ENCODE measurements around the gene ERVH48-1.
"Not testable (repeated sequence)": the region's sequence is repeated elsewhere in the genome, so short reads cannot be mapped to it uniquely, and the experiment has no call there.

Gene ERVH48-1

DNA sequence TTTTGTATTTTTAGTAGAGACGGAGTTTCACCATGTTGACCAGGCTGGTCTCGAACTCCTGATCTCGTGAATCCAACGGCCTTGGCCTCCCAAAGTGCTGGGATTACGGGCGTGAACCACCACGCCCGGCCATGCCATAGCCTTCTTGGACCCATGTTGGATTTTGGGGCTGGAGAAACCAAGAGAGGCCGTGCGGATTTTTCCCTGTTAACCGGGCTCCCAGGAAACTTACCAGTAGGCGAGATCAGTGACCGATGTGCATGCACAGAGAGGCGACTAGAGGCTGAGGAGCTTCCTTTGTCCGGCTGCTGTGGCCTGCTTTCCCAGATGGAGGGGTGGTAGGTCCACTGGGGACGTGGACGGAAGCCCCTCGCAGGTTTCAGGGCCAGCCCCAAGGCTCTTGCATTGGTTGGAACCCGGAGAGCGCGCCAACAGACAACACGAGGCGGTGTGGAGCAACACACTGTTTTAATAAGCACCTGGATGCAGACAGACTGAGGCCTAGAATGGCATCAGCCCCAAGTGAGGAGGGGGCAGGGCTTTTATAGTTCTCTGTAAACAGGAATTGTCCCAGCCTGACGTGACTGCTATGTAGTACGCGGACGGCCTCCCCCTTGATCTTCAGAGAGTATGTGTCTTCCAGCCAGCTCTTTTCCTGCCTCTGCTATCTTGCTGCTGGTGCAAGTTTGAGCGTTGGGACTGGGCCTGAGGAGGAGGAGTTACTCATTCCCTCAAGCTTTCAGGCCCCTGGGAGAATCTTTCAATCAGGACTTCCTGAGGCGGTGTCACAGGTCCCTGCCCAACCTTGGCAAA lies at the start of gene ERVH48-1:
TSS of gene ERVH48-1 (minus strand) at position 517 of the 813 bp plus-strand sequence. CDS start 6,624 bp downstream, outside the sequence.
- DNase-seq = peak; percentile 53

DNA sequence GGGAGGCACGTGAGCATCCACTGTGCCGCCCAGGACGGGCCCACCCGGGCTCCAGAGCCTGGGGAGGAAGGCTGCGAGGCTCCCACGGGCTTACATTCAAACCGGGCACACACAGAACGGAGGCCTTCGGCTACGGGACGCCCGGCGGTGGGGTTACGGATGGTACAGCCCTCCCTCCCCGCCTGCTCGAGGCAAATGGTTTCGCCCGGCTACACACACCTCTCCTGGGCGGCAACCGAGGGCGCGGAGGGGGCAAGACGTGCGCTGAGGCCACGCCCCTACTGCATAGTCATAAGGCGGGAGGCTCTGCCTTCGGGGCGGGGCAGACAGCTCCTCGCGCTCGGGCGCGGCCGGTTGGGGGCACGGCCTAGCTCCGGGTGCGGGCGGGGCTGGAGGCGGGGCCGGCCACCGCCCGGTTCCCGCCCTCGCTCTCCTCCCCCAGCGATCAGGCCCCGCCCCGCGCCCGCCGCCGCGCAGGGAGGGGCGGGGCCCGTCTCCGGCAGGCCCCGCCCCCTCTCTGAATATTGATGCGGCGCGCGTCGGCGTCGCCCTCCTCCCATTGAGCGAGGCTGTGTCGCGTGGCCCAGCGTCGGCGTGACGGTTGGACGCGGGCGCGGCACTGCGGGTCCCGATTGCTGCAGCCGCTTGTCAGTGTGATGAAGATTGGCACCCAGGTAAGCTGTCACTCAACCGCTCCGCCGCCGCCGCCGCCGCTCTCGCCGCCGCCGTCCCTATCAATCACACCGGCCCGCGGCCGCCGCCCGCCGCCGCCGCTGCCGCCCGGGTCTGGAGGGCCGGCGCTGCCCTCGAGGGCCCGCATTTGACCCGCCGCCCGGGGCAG lies 48.8 kb upstream of the ERVH48-1 start, which contains the start of gene PKNOX1:
TSS of gene PKNOX1 (plus strand) at position 572 of the 841 bp plus-strand sequence. CDS start 29,820 bp downstream, outside the sequence.
- peak; percentile 99 for DNase-seq

DNA sequence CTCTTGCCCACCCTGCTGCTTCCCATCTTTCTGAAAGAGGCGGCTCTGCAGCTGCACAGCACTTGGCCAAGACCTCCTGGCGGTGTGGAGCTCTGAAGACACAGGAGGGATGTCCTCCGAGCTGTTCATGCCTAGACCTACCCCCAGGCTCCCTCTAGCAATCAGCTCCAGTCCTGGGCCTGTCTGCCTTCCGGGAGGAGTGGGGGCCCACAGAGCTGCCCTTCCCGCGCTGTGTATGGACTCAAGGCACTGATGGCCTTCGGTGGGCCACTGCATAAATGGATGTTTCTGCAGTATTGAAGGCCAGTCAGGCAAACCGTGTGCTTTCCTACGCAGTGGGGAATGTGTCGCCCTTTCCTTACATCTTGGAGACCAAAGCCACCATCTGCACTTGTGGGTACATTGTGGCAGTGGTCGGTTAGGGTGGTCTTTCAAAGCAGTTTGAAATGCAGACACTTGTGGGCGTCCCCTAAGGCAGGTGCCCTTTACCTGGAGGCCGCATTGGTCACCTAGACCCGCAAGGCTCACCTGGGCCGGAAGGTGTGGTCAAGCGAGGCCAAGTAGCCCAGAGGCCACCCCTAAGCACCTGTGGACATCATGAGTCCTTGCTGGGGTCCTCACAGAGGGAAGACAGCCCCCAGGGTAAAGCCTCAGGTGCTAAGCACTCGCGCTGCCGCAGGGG lies 48.0 kb upstream of the ERVH48-1 start:
- DNase-seq = no peak

DNA sequence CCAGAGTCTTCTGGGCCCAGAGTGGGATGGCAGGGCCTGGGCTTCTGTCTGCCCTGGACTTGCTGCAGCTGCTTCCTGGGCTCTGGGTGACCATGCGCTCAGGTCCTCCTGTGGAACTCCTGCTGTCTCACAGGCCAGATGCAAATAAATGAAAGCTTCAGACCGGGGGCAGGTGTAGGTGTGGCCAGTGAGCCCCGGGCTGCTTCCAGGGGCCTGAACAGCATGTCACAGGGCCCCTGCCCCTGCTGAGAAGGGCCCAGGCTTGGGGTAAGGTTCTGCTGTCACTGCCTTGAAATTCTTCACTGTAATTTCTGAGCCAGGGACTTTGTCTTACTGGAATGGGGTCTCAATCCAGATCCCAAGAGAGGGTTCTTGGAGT lies 46.5 kb upstream of the ERVH48-1 start:
- DNase-seq = no peak

DNA sequence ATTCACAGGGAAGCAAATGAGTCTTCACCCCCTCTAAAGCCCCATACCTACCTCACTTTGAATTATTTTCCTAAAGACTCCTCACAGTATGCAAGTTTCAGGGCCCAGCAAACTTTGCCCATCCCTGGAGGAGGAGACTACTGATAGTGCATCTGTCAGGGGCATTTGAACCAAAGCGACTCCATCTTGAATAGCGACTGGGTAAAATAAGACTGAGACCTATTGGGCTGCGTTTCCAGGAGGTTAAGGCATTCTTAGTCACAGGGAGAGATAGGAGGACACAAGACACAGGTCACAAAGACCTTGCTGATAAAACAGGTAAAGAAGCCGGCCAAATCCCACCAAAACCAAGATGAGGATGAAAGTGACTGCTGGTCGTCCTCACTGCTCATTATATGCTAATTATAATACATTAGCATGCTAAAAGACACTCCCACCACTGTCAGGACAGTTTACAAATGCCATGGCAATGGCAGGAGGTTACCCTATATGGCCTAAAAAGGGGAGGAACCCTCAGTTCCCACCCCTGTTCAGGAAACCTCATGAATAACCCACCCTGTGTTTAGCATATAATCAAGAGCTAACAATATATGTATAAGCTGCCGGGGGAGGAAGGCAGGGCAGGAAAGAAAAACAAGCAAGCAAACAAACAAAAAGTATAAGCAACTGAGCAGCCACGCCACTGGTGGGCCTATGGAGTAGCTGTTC lies 45.7 kb upstream of the ERVH48-1 start:
- no peak for DNase-seq

DNA sequence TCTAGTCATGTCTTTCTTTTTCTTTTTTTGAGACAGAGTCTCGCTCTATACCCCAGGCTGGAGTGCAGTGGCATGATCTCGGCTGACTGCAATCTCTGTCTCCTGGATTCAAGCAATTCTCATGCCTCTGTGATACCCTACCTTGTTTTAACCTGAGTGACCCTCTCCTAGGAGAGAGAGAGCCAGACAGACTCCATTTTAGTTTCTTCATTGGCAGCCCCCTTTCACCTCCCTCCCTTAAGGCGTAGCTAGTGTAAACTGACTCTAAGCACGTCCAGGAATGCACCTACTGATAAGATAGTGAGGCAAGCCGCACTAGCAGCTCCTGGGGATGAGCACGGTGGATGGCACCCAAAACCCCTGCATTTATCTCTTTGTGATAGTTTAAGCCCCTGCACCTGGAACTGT lies 43.8 kb upstream of the ERVH48-1 start:
- DNase-seq = no peak

DNA sequence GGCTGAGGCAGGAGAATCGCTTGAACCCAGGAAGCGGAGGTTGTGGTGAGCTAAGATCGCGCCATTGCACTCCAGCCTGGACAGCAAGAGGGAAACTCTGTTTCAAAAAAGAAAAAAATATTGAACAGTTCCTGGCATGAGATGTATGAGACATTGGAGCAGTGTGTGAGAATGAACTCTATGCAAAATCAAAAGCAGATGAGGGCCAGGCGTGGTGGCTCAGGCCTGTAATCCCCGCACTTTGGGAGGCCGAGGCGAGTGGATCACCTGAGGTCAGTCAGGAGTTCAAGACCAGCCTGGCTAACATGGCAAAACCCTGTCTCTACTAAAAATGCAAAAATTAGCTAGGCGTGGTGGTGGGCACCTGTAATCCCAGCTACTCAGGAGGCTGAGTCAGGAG lies 42.2 kb upstream of the ERVH48-1 start:
- DNase-seq = not testable (repeated sequence)

DNA sequence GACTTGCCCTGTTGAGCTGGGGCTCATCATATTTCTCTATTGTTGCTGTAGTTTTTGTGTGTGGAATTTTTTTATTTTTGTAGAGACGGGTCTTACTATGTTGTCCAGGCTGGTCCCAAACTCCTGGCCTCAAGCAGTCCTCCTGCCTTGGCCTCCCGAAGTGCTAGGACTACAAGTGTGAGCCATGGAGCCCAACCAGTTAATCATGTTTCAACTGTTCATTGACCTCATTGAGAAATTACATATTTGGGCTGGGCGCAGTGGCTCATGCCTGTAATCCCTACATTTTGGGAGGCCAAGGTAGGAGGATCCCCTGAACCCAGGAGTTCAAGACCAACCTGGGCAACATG lies 39.8 kb upstream of the ERVH48-1 start:
- no peak for DNase-seq

DNA sequence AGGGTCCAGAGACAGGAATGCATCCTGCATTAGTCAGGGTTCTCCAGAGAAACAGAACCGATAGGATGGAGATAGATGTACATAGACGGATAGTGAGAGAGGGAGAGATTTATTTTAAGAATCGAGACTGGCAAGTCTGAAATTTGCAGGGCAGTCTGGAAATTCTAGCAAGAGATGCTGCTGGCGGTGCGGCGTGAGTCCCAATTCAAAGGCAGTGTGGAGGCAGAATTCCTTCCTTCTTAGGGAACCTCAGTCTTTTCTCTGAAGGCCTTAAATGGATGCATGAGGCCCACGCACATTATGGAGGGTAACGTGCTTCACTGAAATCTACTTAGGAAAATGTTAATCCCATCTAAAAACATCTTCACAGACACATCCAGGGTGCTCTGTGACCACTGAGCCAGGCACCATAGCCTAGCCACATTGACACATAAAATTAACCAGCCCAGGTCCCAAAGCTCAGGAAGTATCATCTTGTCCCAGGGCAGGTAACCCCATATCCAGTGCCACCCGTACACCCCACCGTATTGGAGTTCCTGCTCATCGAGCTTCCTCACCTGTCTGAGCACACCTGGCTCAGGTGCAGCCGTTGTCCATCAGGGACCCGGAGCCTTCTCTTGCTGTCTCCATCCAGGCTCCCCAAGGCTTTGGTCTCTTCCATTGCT lies 39.2 kb upstream of the ERVH48-1 start:
- DNase-seq = no peak

DNA sequence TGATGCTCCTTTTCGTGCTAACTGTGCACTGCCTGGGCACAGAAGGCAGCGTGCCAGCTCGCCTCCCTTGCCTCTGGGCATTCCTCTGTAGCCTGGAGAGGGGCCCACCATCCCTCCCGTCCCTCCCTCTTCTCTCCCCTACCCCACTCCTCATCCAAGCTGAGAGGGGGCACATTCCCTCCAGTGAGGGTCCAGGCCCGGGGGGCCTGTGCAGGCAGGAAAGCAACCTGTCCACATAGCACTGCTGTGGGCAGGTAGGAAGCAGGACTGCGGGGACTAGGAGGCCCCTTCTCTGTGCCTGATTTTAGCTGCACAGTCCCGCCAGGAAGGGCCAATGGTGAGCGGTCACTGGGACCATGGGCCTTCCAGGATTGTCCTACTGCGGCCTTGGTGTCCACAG lies 38.7 kb upstream of the ERVH48-1 start:
- DNase-seq = no peak

DNA sequence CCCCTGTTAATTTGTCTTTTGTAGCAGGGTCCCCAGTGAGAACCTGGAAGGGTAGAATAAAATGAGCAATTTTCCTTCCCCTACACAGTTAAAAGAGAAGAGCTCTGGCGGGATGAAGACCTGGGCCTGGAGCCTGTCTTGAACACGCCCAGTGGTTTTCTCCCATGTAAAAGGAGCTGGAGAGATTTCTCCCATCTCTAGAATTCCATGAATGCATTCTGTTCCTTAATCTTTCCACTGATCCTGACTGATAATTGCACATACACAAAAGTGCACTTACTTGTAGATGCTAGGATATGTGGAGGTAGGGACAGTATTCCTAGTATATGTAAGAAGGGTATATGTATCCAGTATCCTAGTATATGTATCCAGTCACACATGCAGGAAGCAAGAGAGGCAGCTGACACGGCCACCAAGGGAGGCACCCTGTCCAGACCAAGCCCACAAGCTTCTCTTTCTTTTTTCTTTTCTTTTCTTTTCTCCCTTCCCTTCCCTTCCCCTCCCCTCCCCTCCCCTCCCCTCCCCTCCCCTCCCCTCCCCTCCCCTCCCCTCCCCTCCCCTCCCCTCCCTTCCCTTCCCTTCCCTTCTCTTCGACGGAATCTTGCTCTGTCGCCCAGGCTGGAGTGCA lies 37.1 kb upstream of the ERVH48-1 start:
- DNase-seq = no peak

DNA sequence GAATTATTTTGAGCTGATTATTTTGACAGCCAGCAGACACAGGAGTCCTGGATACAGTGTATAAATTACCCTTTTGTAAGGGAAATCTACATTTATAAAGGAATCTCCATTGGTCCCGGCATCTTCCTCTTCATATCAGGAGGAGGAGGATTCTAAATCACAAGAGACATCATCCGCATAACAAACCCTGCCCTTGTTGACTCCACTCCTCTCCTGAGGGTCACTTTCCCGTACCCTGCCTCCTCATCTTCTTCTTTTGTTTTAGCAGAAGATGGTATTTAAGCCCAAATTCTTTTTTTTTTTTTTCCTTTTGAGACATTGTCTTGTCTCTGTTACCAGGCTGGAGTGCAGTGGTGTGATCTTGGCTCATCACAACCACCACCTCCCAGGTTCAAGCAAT lies 34.3 kb upstream of the ERVH48-1 start:
- no peak for DNase-seq

DNA sequence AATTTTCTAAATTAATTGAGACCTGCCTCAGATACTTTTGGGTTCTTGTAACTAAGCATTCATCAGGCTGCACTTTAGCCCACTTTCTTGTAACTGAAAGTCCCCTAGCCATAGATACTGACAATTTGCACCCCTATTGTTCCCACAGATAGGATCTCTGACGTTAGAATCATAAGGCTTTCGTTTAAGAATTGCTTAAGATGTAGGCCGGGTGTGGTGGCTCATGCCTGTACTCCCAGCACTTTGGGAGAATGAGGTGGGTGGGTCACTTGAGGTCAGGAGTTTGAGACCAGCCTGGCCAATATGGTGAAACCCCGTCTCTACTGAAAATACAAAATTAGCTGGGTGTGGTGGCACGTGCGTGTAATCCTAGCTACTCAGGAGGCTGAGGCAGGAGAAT lies 32.7 kb upstream of the ERVH48-1 start:
- DNase-seq = not testable (repeated sequence)

DNA sequence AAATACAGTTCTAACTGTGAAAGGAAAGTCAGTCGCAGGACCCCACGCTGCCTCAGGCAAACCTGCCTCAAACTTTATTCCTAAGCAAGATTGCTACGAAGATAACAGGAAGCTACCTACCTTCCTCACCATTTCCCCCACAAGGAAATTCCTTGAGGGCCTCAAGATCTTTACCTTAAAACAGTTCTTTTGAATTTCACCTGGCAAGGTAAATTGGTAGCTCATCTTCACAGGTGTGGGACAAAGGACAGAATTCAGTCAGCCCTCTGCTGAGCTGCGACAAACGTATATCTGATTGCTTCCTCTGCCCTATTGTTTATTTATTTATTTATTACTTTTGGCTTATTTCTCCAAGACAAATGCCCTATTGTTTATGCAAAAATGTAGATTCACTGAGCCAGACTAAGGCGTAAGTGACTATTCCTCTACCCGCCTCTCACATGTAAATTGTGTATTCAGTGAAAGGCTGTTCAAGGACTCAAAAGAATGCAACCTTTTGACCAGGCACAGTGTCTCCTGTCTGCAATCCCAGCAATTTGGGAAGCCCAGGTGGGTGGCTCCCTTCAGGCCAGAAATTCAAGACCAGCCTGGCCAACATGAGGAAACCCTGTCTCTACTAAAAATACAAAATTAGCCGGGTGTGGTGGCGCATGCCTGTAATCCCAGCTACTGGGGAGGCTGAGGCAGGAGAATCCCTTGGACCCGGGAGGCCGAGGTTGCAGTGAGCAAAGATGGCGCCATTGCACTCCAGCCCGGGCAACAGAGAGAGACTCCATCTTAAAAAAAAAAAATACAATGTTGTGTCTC lies 31.6 kb upstream of the ERVH48-1 start:
- no peak for DNase-seq

DNA sequence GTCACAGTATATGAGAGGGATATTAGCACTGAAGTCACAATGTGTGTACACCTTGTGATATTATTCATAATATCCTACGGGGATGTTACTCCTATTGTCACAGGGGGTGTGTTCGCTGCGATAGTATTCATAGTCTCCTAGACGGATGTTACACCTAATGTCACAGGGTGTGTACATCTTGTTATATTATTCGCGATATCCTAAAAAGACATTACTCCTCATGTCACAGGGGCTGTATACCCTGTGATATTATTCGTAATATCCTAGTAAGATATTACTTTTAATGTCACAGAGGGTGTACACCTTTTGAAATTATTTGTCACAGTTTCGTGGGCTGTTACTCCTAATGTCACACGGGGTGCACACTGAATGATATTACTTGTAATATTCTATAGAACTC lies 25.8 kb upstream of the ERVH48-1 start:
- DNase-seq = not testable (repeated sequence)

DNA sequence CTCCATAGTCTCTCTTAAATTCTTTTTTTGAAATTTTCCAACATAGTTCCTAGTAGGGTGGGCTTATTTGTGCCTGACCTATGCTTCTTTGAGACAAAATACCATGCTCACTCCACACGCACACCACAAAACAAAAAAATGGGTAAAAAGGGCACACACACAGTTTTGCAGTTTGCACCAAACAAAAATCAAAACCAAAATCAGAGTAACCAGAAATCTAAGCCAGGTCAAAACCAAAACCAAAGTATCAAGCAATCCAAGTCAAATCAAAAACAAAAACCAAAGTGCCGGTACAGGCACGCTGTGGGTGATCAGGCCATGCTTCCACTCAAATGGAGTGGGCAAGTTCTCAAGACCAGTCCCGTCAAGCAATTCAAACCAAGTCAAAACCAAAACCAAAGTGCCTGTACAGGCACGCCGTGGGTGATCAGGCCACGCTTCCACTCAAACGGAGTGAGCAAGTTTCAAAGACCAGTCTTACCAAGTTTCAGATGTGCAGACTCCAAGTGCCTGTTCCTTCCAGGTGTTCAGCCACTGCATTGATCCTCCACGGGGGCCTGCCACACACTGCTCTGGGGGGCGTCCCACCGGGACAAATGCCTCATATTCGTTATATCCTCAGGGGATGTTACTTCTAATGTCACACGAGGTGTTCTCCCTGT lies 23.8 kb upstream of the ERVH48-1 start:
- DNase-seq = not testable (repeated sequence)

DNA sequence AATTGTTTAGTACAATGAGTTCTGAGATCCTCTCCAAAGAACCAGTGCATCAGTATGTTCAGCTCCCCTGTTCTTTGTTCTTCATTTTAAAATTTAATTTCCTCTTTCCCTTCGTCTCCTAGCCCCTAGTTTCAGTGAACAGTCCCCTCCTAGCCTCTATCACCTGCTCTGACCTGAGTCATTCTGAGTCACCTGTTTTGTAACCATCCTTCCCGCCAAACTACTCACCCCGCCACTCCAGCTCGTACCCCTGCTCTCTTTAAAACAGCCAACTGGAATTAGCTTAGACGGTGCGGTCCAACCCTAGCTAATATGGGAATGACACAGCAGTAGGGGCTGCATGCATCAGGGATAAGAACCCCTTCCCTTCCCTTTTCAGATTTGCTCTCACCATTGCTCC lies 16.8 kb upstream of the ERVH48-1 start:
- DNase-seq = no peak

DNA sequence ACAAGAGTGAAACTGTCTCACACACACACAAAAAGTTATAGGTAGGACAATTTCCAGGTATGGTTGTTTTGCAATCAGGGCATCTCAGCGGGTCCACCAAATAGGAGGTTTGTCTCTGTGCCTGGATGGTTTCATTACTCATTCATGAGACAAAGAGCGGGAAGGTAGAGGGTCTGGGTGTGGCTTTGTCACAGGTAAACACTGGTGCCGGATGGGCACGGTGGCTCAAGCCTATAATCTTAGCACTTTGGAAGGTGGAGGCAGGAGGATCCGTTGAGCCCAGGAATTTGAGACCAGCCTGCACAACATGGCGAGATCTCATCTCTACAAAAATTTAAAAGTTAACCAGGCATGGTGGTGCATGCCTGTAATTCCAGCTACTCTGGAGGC lies 16.3 kb upstream of the ERVH48-1 start:
- DNase-seq = no peak

DNA sequence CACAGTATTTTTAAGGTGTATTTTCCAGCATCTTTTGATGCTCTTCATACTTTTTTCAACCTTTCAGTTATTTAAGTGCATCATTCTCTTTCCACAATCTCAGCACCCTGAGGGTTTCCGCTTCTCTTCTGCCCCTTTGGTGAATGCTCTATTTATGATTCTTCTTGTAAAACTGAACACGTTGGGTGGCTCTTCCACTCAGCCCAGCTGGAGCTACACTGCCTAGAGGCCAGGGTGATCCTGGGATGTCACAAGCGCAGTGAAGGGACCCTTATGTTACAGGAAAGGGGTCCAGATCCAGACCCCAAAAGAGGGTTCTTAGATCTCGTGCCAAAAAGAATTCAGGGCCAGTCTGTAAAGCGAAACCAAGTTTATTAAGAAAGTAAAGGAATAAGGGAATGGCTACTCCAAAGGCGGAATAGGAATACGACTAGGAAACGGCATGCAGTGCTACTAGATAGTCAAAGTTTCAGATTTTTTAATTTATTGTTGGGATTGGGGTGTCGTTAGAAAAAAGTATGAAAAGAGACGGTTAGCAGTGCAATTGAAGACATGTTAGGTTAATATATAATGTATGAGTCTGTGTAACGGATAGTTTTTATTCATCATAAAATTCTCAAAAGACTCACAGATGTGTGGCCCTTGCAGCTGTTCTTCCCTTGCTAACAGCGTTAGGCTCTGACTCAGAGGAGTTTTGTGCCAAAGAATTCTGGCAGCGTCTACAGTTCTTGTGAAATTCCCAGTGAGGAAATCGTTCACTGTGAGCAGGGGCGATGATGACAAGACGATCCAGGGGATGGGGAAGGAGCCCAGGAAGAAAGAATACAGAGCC lies 14.4 kb upstream of the ERVH48-1 start:
- no peak for DNase-seq

Data from CD4-positive, alpha-beta T cell treated with Interleukin-6 for 4 hours (primary cell).